ENCODE data around the gene ERBB2.
"Not testable (repeated sequence)": the region's sequence is repeated elsewhere in the genome, so short reads cannot be mapped to it uniquely, and the experiment has no call there.

ERBB2 gene

DNA sequence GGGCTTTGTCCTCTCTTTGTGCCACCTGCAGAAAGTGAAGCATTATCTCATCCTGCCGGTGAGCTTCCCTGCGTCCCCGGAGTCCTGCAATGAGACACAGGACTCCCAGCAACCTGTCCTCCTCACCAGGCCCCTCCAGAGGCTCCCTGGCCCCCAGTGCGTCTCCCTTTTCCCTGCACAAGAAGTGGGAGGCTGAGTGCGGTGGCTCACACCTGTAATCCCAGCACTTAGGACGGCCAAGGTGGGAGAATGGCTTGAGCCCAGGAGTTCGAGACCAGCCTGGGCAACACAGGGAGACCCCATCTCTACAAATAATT, 46.2 kb downstream of the ERBB2 start:
- TF ChIP-seq, protein P1, sequence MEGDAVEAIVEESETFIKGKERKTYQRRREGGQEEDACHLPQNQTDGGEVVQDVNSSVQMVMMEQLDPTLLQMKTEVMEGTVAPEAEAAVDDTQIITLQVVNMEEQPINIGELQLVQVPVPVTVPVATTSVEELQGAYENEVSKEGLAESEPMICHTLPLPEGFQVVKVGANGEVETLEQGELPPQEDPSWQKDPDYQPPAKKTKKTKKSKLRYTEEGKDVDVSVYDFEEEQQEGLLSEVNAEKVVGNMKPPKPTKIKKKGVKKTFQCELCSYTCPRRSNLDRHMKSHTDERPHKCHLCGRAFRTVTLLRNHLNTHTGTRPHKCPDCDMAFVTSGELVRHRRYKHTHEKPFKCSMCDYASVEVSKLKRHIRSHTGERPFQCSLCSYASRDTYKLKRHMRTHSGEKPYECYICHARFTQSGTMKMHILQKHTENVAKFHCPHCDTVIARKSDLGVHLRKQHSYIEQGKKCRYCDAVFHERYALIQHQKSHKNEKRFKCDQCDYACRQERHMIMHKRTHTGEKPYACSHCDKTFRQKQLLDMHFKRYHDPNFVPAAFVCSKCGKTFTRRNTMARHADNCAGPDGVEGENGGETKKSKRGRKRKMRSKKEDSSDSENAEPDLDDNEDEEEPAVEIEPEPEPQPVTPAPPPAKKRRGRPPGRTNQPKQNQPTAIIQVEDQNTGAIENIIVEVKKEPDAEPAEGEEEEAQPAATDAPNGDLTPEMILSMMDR (IDR thresholded peaks at IDR 0.05; ENCODE audit: insufficient read depth, low read length, poor library complexity, severe bottlenecking) = no peak
- no peak for DNase-seq (ENCODE audit: extremely low read depth, insufficient read length)
- Histone ChIP-seq H3K27me3 (replicated peaks; ENCODE audit: control insufficient read depth, insufficient read depth, low read length) (no peaks in the 10 kb centered on the region), H3K4me3 (replicated peaks; ENCODE audit: low read depth, low read length) (no peak overlapping the region), H3K36me3 (ENCODE audit: control insufficient read depth, insufficient read depth, low read length) (no peaks in the 10 kb centered on the region)

DNA sequence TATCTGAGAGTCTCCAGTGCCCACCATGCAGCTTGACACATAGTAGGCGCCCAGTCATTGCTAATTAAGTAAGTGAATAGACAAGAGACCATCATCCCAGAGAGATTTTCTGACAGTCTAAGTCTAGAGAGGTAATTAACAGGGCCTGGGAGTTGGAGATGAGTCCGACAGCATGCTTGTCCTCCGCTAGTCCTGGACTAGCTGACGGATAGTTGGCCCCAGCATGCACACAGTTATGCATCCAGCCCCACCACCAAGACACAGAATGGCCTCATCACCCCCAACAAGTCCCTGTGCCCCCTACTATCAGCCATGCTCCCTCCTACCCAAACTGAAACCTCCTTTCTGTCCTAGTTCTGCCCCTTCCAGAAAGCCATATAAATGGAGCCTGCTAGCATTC, 47.9 kb downstream of the ERBB2 start:
- H3K36me3 ChIP-seq (ENCODE audit: control insufficient read depth, insufficient read depth, low read length) = no peaks in the 10 kb centered on the region
- TF ChIP-seq, protein P1 (IDR thresholded peaks at IDR 0.05; ENCODE audit: insufficient read depth, low read length, poor library complexity, severe bottlenecking) = no peak
- H3K27me3 ChIP-seq (replicated peaks; ENCODE audit: control insufficient read depth, insufficient read depth, low read length) = no peaks in the 10 kb centered on the region
- DNase-seq (ENCODE audit: extremely low read depth, insufficient read length) = no peak
- H3K4me3 ChIP-seq (replicated peaks; ENCODE audit: low read depth, low read length) = no peak overlapping the region

DNA sequence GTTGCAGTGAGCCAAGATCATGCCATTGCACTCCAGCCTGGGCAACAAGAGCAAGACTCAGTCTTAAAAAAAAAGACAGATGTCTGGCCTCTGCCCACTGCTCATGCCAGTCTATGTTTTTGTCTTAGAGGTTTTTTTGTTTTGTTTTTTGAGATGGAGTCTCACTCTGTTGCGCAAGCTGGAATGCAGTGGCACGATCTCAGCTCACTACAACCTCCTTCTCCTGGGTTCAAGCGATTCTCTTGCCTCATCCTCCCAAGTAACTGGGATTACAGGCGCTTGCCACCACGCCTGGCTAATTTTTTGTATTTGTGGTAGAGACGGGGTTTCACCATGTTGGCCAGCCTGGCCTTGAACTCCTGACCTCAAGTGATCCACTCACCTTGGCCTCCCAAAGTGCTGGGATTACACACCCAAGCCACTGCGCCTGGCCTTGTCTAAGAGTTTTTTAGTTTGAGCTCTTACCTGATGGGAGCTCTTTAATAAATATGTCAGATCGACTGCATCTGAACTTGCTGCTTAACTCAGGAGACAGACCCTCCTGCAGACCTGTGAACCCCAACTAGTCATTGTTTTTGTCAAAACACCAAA, 48.7 kb downstream of the ERBB2 start:
- not testable (repeated sequence) for H3K4me3 ChIP-seq (replicated peaks; ENCODE audit: low read depth, low read length); H3K27me3 ChIP-seq (replicated peaks; ENCODE audit: control insufficient read depth, insufficient read depth, low read length); DNase-seq (ENCODE audit: extremely low read depth, insufficient read length); H3K36me3 ChIP-seq (ENCODE audit: control insufficient read depth, insufficient read depth, low read length)

DNA sequence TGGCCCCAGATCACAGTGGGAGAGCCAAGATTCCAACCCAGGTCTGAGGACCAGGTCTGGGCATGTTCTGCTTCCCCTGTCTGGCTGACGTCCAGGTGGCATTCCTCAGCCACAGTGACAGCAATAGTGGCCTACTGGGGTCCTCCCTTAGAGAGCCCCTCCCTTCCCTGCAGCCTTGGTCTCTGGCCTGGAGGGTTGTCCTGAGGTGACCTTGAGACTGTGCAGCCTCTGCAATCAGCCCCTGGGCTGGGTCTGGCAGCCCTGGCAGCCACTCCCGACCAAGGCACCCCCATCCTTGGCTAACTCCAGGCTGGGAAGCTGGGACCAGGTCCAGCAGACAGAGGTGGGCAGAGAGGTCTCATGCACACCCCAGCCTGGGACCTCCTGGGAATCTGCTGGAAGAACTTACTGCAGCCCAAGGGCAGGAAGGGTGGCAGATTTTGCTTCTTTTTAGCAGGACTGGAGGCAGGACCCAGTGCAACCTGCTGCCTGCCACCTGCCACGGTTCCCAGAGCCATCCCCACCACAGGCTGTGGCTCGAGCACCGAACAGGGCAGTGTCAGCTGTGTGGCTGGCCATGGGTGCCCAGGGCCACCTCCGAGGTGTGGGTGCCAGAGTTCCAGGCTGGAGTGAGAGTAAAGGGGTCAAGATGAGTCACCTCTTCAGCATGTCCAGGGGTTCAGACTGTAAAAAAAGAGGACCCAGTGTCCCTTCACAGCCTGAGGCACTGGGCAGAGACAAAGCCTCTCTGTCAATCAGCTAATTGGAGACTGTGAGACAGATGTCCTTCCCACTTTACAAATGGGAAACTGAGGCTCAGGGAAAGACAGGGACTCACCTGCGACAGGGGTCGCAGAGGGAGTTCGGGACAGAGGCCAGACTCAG, 50.5 kb downstream of the ERBB2 start:
- TF ChIP-seq, protein P1 (IDR thresholded peaks at IDR 0.05; ENCODE audit: insufficient read depth, low read length, poor library complexity, severe bottlenecking) = no peak
- Histone ChIP-seq H3K27me3 (replicated peaks; ENCODE audit: control insufficient read depth, insufficient read depth, low read length) (no peaks in the 10 kb centered on the region), H3K36me3 (ENCODE audit: control insufficient read depth, insufficient read depth, low read length) (no peaks in the 10 kb centered on the region), H3K4me3 (replicated peaks; ENCODE audit: low read depth, low read length) (no peak overlapping the region)
- DNase-seq (ENCODE audit: extremely low read depth, insufficient read length) = no peak

DNA sequence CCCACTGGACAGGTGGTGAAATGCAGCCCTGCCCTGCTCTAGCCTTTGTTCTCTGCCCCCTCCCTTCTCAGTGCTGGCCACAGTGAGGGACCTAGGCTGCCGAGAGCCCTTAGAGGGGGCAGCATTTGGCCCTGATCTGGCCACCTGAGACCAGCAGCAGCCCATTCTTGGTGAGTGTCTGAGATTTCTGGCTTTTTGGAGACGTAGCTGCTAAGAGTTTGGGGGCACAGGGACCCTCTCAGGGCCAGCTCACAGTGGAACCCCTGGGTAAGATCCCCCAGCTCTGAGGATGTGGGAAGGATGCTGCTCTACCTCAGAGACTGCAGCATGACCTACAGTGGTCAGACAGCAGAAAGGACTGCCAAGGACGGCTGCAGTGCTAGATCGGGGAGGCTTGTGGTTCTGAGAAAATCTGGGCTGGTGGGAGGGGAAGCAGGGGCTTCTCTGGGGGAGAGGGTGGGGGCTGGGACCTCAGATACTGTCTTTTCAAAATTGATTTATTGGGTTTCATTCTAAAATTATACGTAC, 51.2 kb downstream of the ERBB2 start:
- no peak for DNase-seq (ENCODE audit: extremely low read depth, insufficient read length)
- Histone ChIP-seq H3K27me3 (replicated peaks; ENCODE audit: control insufficient read depth, insufficient read depth, low read length) (no peaks in the 10 kb centered on the region), H3K4me3 (replicated peaks; ENCODE audit: low read depth, low read length) (no peak overlapping the region), H3K36me3 (ENCODE audit: control insufficient read depth, insufficient read depth, low read length) (no peaks in the 10 kb centered on the region)
- TF ChIP-seq, protein P1 (IDR thresholded peaks at IDR 0.05; ENCODE audit: insufficient read depth, low read length, poor library complexity, severe bottlenecking) = no peak

DNA sequence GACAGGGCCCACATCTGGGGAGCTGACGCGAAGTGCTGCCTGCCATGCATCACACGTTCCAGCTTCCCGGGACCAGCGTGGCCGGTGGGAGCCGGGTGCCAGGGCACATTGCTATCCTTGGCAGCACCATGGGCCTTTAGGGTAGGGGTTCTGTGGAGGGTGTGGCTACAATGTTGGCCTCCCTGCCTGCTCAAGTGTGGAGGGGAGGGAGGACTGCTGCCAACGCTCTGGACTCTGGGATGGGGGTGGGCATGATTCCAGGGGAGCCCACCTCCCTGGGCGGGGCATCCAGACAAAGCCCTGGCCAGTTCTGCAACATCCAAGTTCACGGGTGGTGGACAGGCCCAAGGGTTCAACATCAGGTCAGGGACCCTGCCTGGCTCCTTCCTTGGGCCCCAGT, 51.8 kb downstream of the ERBB2 start:
- no peaks in the 10 kb centered on the region for H3K27me3 ChIP-seq (replicated peaks; ENCODE audit: control insufficient read depth, insufficient read depth, low read length)
- no peaks in the 10 kb centered on the region for H3K36me3 ChIP-seq (ENCODE audit: control insufficient read depth, insufficient read depth, low read length)
- TF ChIP-seq, protein P1 (IDR thresholded peaks at IDR 0.05; ENCODE audit: insufficient read depth, low read length, poor library complexity, severe bottlenecking) = no peak
- H3K4me3 ChIP-seq (replicated peaks; ENCODE audit: low read depth, low read length) = no peak overlapping the region
- no peak for DNase-seq (ENCODE audit: extremely low read depth, insufficient read length)

Measured in GM06990 (cell line).